ENCODE data around the gene DNAL1. TPM values are rescaled to one million over a fixed set of nuclear protein-coding genes. Genes with fewer than 3 reads are reported as not detected.
A peak's percentile ranks its signal among the peaks of the same experiment; 100 is the strongest.
"Not testable (repeated sequence)": the region's sequence is repeated elsewhere in the genome, so short reads cannot be mapped to it uniquely, and the experiment has no call there.

DNAL1 gene
- total RNA-seq, 6 donors from 2014 or later: 4.2 to 29.8 (median 11.5) TPM

- TF ChIP-seq POLR2A (IDR thresholded peaks at IDR 0.05) (no peak), CTCF (IDR thresholded peaks at IDR 0.05) (no peak), EP300 (IDR thresholded peaks at IDR 0.05) (no peak), POLR2AphosphoS5 (IDR thresholded peaks at IDR 0.05) (no peak)
- WGBS, 2 donors: 85 to 92% methylated on average over 10 of the region's 10 CpGs
- DNase-seq: no peak
- ATAC-seq (ENCODE audit: low FRiP score in 2 of 2): no peak
- Histone ChIP-seq H3K4me1 (peaks cover 0 to 18% (median 12%) of the 10 kb centered on the region in 4 donors), H3K27ac (no peak overlapping the region), H3K36me3 (no peaks in the 10 kb centered on the region), H3K4me3 (no peak overlapping the region), H3K27me3 (no peaks in the 10 kb centered on the region), H3K9me3 (no peaks in the 10 kb centered on the region)
These were observed 14.6 kb upstream of the DNAL1 start for GRCh38 chr14:73630009-73630780.

GRCh38 chr14:73633116-73634010 lies 11.4 kb upstream of the DNAL1 start:
- peak; percentile 62 to 89 for DNase-seq
- peak; percentile 84 to 95 for ATAC-seq (ENCODE audit: low FRiP score in 2 of 2)
- 14 to 20% methylated on average over 29 to 44 of the region's 44 CpGs for WGBS, 2 donors

GRCh38 chr14:73634011-73634833 lies 10.6 kb upstream of the DNAL1 start:
- Histone ChIP-seq H3K36me3 (no peaks in the 10 kb centered on the region), H3K27ac (peak overlapping the region in 2 of 4 donors; percentile 40 to 68), H3K9me3 (no peaks in the 10 kb centered on the region), H3K27me3 (no peaks in the 10 kb centered on the region), H3K4me3 (peak overlapping the region; percentile 21 to 76 (median 58)), H3K4me1 (peaks cover 0 to 18% (median 12%) of the 10 kb centered on the region in 4 donors)
- DNase-seq (peak; percentile 43 to 91), ATAC-seq (ENCODE audit: low FRiP score in 2 of 2) (peak; percentile 74 to 82)
- TF ChIP-seq CTCF (IDR thresholded peaks at IDR 0.05): peak in 3 of 6 experiments; percentile 19 to 52 (median 31)
- TF ChIP-seq POLR2AphosphoS5 (IDR thresholded peaks at IDR 0.05): no peak
- WGBS, 2 donors: 14 to 17% methylated on average over 23 to 26 of the region's 53 CpGs

More at GRCh38 chr14:73633116-73634010, 11.4 kb upstream of the DNAL1 start:
- H3K4me1 ChIP-seq: peaks cover 0 to 18% (median 12%) of the 10 kb centered on the region in 4 donors
- peak overlapping the region; percentile 21 to 76 (median 58) for H3K4me3 ChIP-seq
- H3K36me3 ChIP-seq: no peaks in the 10 kb centered on the region
- TF ChIP-seq EP300 (IDR thresholded peaks at IDR 0.05): no peak
- TF ChIP-seq CTCF (IDR thresholded peaks at IDR 0.05): peak; percentile 78 to 88 (median 84)
- no peaks in the 10 kb centered on the region for H3K27me3 ChIP-seq
- no peaks in the 10 kb centered on the region for H3K9me3 ChIP-seq
- H3K27ac ChIP-seq: peak overlapping the region in 2 of 4 donors; percentile 40 to 68

- not testable (repeated sequence) for H3K27me3 ChIP-seq; DNase-seq; H3K9me3 ChIP-seq; H3K36me3 ChIP-seq; ATAC-seq (ENCODE audit: low FRiP score in 2 of 2); H3K4me3 ChIP-seq; H3K27ac ChIP-seq
- H3K4me1 ChIP-seq: peaks cover 0 to 18% (median 12%) of the 10 kb centered on the region in 4 donors
- 83 to 88% methylated on average over 10 of the region's 10 CpGs for WGBS, 2 donors
These were observed 8.4 kb upstream of the DNAL1 start for GRCh38 chr14:73636355-73636754.
